HG03460 (cell line): ENCODE measurements around the gene LRRC40.
"Not testable (repeated sequence)": the region's sequence is repeated elsewhere in the genome, so short reads cannot be mapped to it uniquely, and the experiment has no call there.

Source experiments
- ATAC-seq: cut with Tn5 transposase; IDR thresholded peaks from one replicate; pipeline ENCODE4 v1.9.1; 2021; ENCODE audit not compliant: unreplicated experiment

The LRRC40 gene

GRCh38 chr1:70204139-70204538 lies 1.2 kb downstream of the LRRC40 start:
- ATAC-seq, result no peak

- no peak for ATAC-seq
These were observed 3.1 kb downstream of the LRRC40 start for GRCh38 chr1:70202173-70202758.

- ATAC-seq, result no peak
These were observed 5.3 kb downstream of the LRRC40 start for GRCh38 chr1:70200065-70200464.

GRCh38 chr1:70196333-70196732 lies 9.0 kb downstream of the LRRC40 start:
- no peak for ATAC-seq

GRCh38 chr1:70195342-70195741 lies 10.0 kb downstream of the LRRC40 start:
- ATAC-seq, result peak; percentile 95

- ATAC-seq, result no peak
These were observed 10.8 kb downstream of the LRRC40 start for GRCh38 chr1:70194601-70195000.

GRCh38 chr1:70192446-70192845 lies 12.9 kb downstream of the LRRC40 start:
- ATAC-seq, result not testable (repeated sequence)

- no peak for ATAC-seq
These were observed 15.2 kb downstream of the LRRC40 start for GRCh38 chr1:70190180-70190579.

- ATAC-seq, result no peak
These were observed 16.9 kb downstream of the LRRC40 start for GRCh38 chr1:70188522-70188921.

- ATAC-seq, result not testable (repeated sequence)
These were observed 20.2 kb downstream of the LRRC40 start for GRCh38 chr1:70185181-70185580.

- no peak for ATAC-seq
These were observed 33.9 kb downstream of the LRRC40 start for GRCh38 chr1:70171512-70171911.

GRCh38 chr1:70169018-70169839 lies 36.1 kb downstream of the LRRC40 start:
- no peak for ATAC-seq

- ATAC-seq, result no peak
These were observed 37.1 kb downstream of the LRRC40 start for GRCh38 chr1:70168283-70168682.

GRCh38 chr1:70164350-70164749 lies 41.0 kb downstream of the LRRC40 start:
- ATAC-seq, result no peak

- ATAC-seq, result no peak
These were observed 48.8 kb downstream of the LRRC40 start for GRCh38 chr1:70156529-70157120.

GRCh38 chr1:70153739-70154138 lies 51.6 kb downstream of the LRRC40 start:
- ATAC-seq, result no peak

- ATAC-seq, result no peak
These were observed 54.9 kb downstream of the LRRC40 start for GRCh38 chr1:70150444-70150843.

- no peak for ATAC-seq
These were observed 58.9 kb downstream of the LRRC40 start for GRCh38 chr1:70146488-70146887.

- no peak for ATAC-seq
These were observed 62.2 kb downstream of the LRRC40 start for GRCh38 chr1:70143048-70143659.

- no peak for ATAC-seq
These were observed 63.3 kb downstream of the LRRC40 start for GRCh38 chr1:70142075-70142474.

- ATAC-seq, result no peak
These were observed 64.5 kb downstream of the LRRC40 start for GRCh38 chr1:70140894-70141293.

- ATAC-seq, result no peak
These were observed 65.0 kb downstream of the LRRC40 start for GRCh38 chr1:70140343-70140742.
